Tibial artery (tissue), 4 donors: Measurements from ENCODE around the gene KRT32.

Experiments
- DNase-seq, 2 donors: peaks; one replicate each; pipeline ENCODE4 v3.0.0-alpha.2; 2019
- H3K27ac ChIP-seq, 2 donors: fragments of 200-600 bp; sonication (generic) in 1 of 2; 1 replicate in 1 of 2; 2 replicates in 1 of 2; pipeline ENCODE4 v1.5.1; 2018 to 2019; ENCODE audit warnings: mild to moderate bottlenecking in 1 of 2
- H3K27me3 ChIP-seq, 2 donors: fragments of 200-600 bp; sonication (generic) in 1 of 2; one replicate each; pipeline versions ENCODE4 v1.5.1 to v1.6.0; 2016 to 2019
- H3K36me3 ChIP-seq, 3 donors: fragments of 200-600 bp; sonication (generic) in 2 of 3; one replicate each; pipeline ENCODE4 v1.5.1; 2016 to 2019; ENCODE audit warnings: mild to moderate bottlenecking in 2 of 3
- H3K4me1 ChIP-seq, 4 donors: fragments of 200-600 bp; sonication (generic) in 2 of 4; 1 replicate in 3 of 4; 2 replicates in 1 of 4; pipeline ENCODE4 v1.5.1; 2016 to 2019
- H3K4me3 ChIP-seq, 2 donors: fragments of 200-600 bp; sonication (generic) in 1 of 2; 1 replicate in 1 of 2; 2 replicates in 1 of 2; pipeline ENCODE4 v1.5.1; 2018 to 2019; ENCODE audit warnings: mild to moderate bottlenecking in 2 of 2
- H3K9me3 ChIP-seq, 3 donors: fragments of 200-600 bp; sonication (generic) in 1 of 3; one replicate each; pipeline ENCODE4 v1.5.1; 2016 to 2019
- CTCF ChIP-seq, 2 experiments: fragments of 200-600 bp in 1 of 2; fragments of 450-650 bp in 1 of 2; IDR thresholded peaks; one replicate each; pipeline ENCODE4 v1.5.1; 2017 to 2019; ENCODE audit warnings: antibody characterized with exemption in 2 of 2, mild to moderate bottlenecking in 1 of 2, moderate library complexity in 1 of 2
- intact Hi-C: fragments of 100-400 bp; cut with DNase I; formaldehyde crosslinking; loops from one replicate; pipeline ENCODE4 v1.15.0; 2023; ENCODE audit warnings: low total_unique reads

KRT32 gene

GRCh38 chr17:41421617-41422016, 45.6 kb downstream of the KRT32 start:
- Histone ChIP-seq H3K27me3 (no peaks in the 10 kb centered on the region), H3K4me3 (no peak overlapping the region), H3K4me1 (peaks cover 0 to 12% (median 6%) of the 10 kb centered on the region in 4 donors), H3K9me3 (no peaks in the 10 kb centered on the region), H3K36me3 (no peaks in the 10 kb centered on the region), H3K27ac (no peak overlapping the region)
- DNase-seq = no peak
- no peak for TF ChIP-seq CTCF (IDR thresholded peaks at IDR 0.05)
- intact Hi-C loops = no loop called here

GRCh38 chr17:41421116-41421515, 46.1 kb downstream of the KRT32 start:
- Histone ChIP-seq H3K4me3 (no peak overlapping the region), H3K27ac (no peak overlapping the region), H3K36me3 (no peaks in the 10 kb centered on the region), H3K4me1 (peaks cover 0 to 17% (median 9%) of the 10 kb centered on the region in 4 donors), H3K27me3 (no peaks in the 10 kb centered on the region), H3K9me3 (no peaks in the 10 kb centered on the region)
- no peak for TF ChIP-seq CTCF (IDR thresholded peaks at IDR 0.05)
- intact Hi-C loops = no loop called here
- DNase-seq = no peak

GRCh38 chr17:41420134-41420533, 47.1 kb downstream of the KRT32 start:
- no peak for TF ChIP-seq CTCF (IDR thresholded peaks at IDR 0.05)

GRCh38 chr17:41419716-41420115, 47.5 kb downstream of the KRT32 start:
- no peaks in the 10 kb centered on the region for H3K27me3 ChIP-seq
- intact Hi-C loops = no loop called here
- no peaks in the 10 kb centered on the region for H3K9me3 ChIP-seq
- no peak for DNase-seq
- no peak for TF ChIP-seq CTCF (IDR thresholded peaks at IDR 0.05)
- peaks cover 0 to 24% (median 12%) of the 10 kb centered on the region in 4 donors for H3K4me1 ChIP-seq
- H3K4me3 ChIP-seq = no peak overlapping the region
- no peak overlapping the region for H3K27ac ChIP-seq
- H3K36me3 ChIP-seq = no peaks in the 10 kb centered on the region

More at GRCh38 chr17:41420134-41420533, 47.1 kb downstream of the KRT32 start:
- H3K36me3 ChIP-seq = no peaks in the 10 kb centered on the region
- H3K27me3 ChIP-seq = no peaks in the 10 kb centered on the region
- peaks cover 0 to 24% (median 12%) of the 10 kb centered on the region in 4 donors for H3K4me1 ChIP-seq
- no peak overlapping the region for H3K4me3 ChIP-seq
- H3K9me3 ChIP-seq = no peaks in the 10 kb centered on the region
- DNase-seq = no peak
- intact Hi-C loops = no loop called here
- H3K27ac ChIP-seq = no peak overlapping the region

GRCh38 chr17:41418116-41418860, 48.9 kb downstream of the KRT32 start:
- H3K27ac ChIP-seq = no peak overlapping the region
- no peaks in the 10 kb centered on the region for H3K27me3 ChIP-seq
- intact Hi-C loops = no loop called here
- H3K4me1 ChIP-seq = peaks cover 0 to 24% (median 12%) of the 10 kb centered on the region in 4 donors
- H3K4me3 ChIP-seq = no peak overlapping the region
- TF ChIP-seq CTCF (IDR thresholded peaks at IDR 0.05) = no peak
- H3K9me3 ChIP-seq = no peaks in the 10 kb centered on the region
- DNase-seq = no peak
- H3K36me3 ChIP-seq = no peaks in the 10 kb centered on the region
